MG63 (cell line): ENCODE results near the gene MAP2K1. TPM values are rescaled to one million over a fixed set of nuclear protein-coding genes. Genes with fewer than 3 reads are reported as not detected.
"Not testable (repeated sequence)": the region's sequence is repeated elsewhere in the genome, so short reads cannot be mapped to it uniquely, and the experiment has no call there.

Experiments
- DNase-seq: peaks from one replicate; pipeline ENCODE4 v3.0.0-alpha.2; 2020
- H3K27me3 ChIP-seq: fragments of 250-450 bp; sonication (Bioruptor Pico); 2 replicates; pipeline ENCODE4 v1.5.1; 2020; ENCODE audit warnings: mild to moderate bottlenecking, moderate library complexity
- H3K36me3 ChIP-seq: fragments of 250-450 bp; sonication (Bioruptor Pico); 2 replicates; pipeline ENCODE4 v1.5.1; 2020; ENCODE audit warnings: mild to moderate bottlenecking, moderate library complexity
- H3K4me3 ChIP-seq: fragments of 250-450 bp; sonication (Bioruptor Pico); 2 replicates; pipeline ENCODE4 v1.5.1; 2020; ENCODE audit warnings: mild to moderate bottlenecking, moderate library complexity
- H3K9me3 ChIP-seq: fragments of 250-450 bp; sonication (Bioruptor Pico); 2 replicates; pipeline ENCODE4 v1.5.1; 2020; ENCODE audit warnings: mild to moderate bottlenecking, moderate library complexity
- total RNA-seq: library from RNA; depleted of rRNA; stranded (reverse); fragments of >200 nt; shearing (Covaris generic); gene quantifications from 2 replicates; pipeline ENCODE4 v1.2.3, GENCODE V29; 2014; ENCODE audit warnings: low replicate concordance

Gene MAP2K1
- total RNA-seq, 1 experiment from 2014 or later = 14.4 TPM

GRCh38 chr15:66480267-66480666 lies 93.6 kb downstream of the MAP2K1 start:
- H3K9me3 ChIP-seq = no peaks in the 10 kb centered on the region
- no peaks in the 10 kb centered on the region for H3K27me3 ChIP-seq
- peaks cover 36% of the 10 kb centered on the region for H3K36me3 ChIP-seq
- no peak overlapping the region for H3K4me3 ChIP-seq
- no peak for DNase-seq

GRCh38 chr15:66481107-66481856 lies 94.6 kb downstream of the MAP2K1 start:
- Histone ChIP-seq H3K9me3 (no peaks in the 10 kb centered on the region), H3K36me3 (peaks cover 46% of the 10 kb centered on the region), H3K27me3 (no peaks in the 10 kb centered on the region), H3K4me3 (no peak overlapping the region)
- DNase-seq = no peak

- no peak for DNase-seq
- Histone ChIP-seq H3K27me3 (no peaks in the 10 kb centered on the region), H3K4me3 (no peak overlapping the region), H3K9me3 (no peaks in the 10 kb centered on the region), H3K36me3 (peaks cover 59% of the 10 kb centered on the region)
Observed at GRCh38 chr15:66482539-66482938, 95.8 kb downstream of the MAP2K1 start.

GRCh38 chr15:66483131-66483566 lies 96.4 kb downstream of the MAP2K1 start:
- Histone ChIP-seq H3K9me3 (no peaks in the 10 kb centered on the region), H3K4me3 (no peak overlapping the region), H3K36me3 (peaks cover 63% of the 10 kb centered on the region), H3K27me3 (no peaks in the 10 kb centered on the region)
- DNase-seq = peak; percentile 96

- no peaks in the 10 kb centered on the region for H3K9me3 ChIP-seq
- H3K36me3 ChIP-seq = peaks cover 69% of the 10 kb centered on the region
- no peak overlapping the region for H3K4me3 ChIP-seq
- H3K27me3 ChIP-seq = no peaks in the 10 kb centered on the region
- no peak for DNase-seq
Observed at GRCh38 chr15:66484539-66485112, 97.9 kb downstream of the MAP2K1 start.

GRCh38 chr15:66486887-66487286 lies 100.2 kb downstream of the MAP2K1 start:
- H3K4me3 ChIP-seq = no peak overlapping the region
- no peaks in the 10 kb centered on the region for H3K9me3 ChIP-seq
- peaks cover 79% of the 10 kb centered on the region for H3K36me3 ChIP-seq
- no peak for DNase-seq
- no peaks in the 10 kb centered on the region for H3K27me3 ChIP-seq

- Histone ChIP-seq H3K27me3 (no peaks in the 10 kb centered on the region), H3K4me3 (no peak overlapping the region), H3K36me3 (peaks cover 87% of the 10 kb centered on the region), H3K9me3 (no peaks in the 10 kb centered on the region)
- no peak for DNase-seq
Observed at GRCh38 chr15:66488525-66488924, 101.8 kb downstream of the MAP2K1 start.

- DNase-seq = peak; percentile 91
- Histone ChIP-seq H3K36me3 (peaks cover 89% of the 10 kb centered on the region), H3K4me3 (no peak overlapping the region), H3K27me3 (no peaks in the 10 kb centered on the region), H3K9me3 (no peaks in the 10 kb centered on the region)
Observed at GRCh38 chr15:66489179-66489791, 102.6 kb downstream of the MAP2K1 start.

GRCh38 chr15:66491846-66492245 lies 105.1 kb downstream of the MAP2K1 start:
- H3K36me3 ChIP-seq = peaks cover 88% of the 10 kb centered on the region
- no peaks in the 10 kb centered on the region for H3K9me3 ChIP-seq
- no peaks in the 10 kb centered on the region for H3K27me3 ChIP-seq
- DNase-seq = no peak
- no peak overlapping the region for H3K4me3 ChIP-seq

- no peak for DNase-seq
- no peaks in the 10 kb centered on the region for H3K9me3 ChIP-seq
- no peaks in the 10 kb centered on the region for H3K27me3 ChIP-seq
- H3K4me3 ChIP-seq = no peak overlapping the region
- peaks cover 96% of the 10 kb centered on the region for H3K36me3 ChIP-seq
Observed at GRCh38 chr15:66494262-66494661, 107.5 kb downstream of the MAP2K1 start.

- no peaks in the 10 kb centered on the region for H3K27me3 ChIP-seq
- peaks cover 99% of the 10 kb centered on the region for H3K36me3 ChIP-seq
- H3K4me3 ChIP-seq = peak overlapping the region; percentile 55
- no peaks in the 10 kb centered on the region for H3K9me3 ChIP-seq
- DNase-seq = no peak
Observed at GRCh38 chr15:66496951-66497501, 110.3 kb downstream of the MAP2K1 start.

GRCh38 chr15:66497502-66498455 lies 111.1 kb downstream of the MAP2K1 start, which contains the start of gene SNAPC5:
Gene SNAPC5, minus strand, starts transcription at chr15:66497762. Its CDS starts 31 bp downstream, at chr15:66497731.
- peak within 1 kb of the TSS; percentile 55 for H3K4me3 ChIP-seq
- H3K9me3 ChIP-seq = no peaks in the 10 kb centered on the region
- H3K27me3 ChIP-seq = no peaks in the 10 kb centered on the region
- DNase-seq = peak; percentile 93
- H3K36me3 ChIP-seq = peaks cover 99% of the 10 kb centered on the region

- no peaks in the 10 kb centered on the region for H3K9me3 ChIP-seq
- no peak for DNase-seq
- no peak overlapping the region for H3K4me3 ChIP-seq
- peaks cover 99% of the 10 kb centered on the region for H3K36me3 ChIP-seq
- no peaks in the 10 kb centered on the region for H3K27me3 ChIP-seq
Observed at GRCh38 chr15:66498501-66499386, 112.0 kb downstream of the MAP2K1 start.

GRCh38 chr15:66500346-66500745 lies 113.6 kb downstream of the MAP2K1 start:
- H3K36me3 ChIP-seq = peaks cover 91% of the 10 kb centered on the region
- not testable (repeated sequence) for DNase-seq

GRCh38 chr15:66502491-66502890 lies 115.8 kb downstream of the MAP2K1 start:
- Histone ChIP-seq H3K4me3 (peak overlapping the region; percentile 95), H3K9me3 (no peaks in the 10 kb centered on the region), H3K27me3 (no peaks in the 10 kb centered on the region), H3K36me3 (peaks cover 70% of the 10 kb centered on the region)
- no peak for DNase-seq

More at GRCh38 chr15:66500346-66500745, 113.6 kb downstream of the MAP2K1 start:
- not testable (repeated sequence) for H3K4me3 ChIP-seq, H3K9me3 ChIP-seq, H3K27me3 ChIP-seq
